Fibroblast of skin of scalp (primary cell): ENCODE results near the gene APIP. TPM values are rescaled to one million over a fixed set of nuclear protein-coding genes. Genes with fewer than 3 reads are reported as not detected.

ENCODE experiments used
- DNase-seq: peaks from one replicate; pipeline ENCODE4 v3.0.0-alpha.2; 2013
- polyA plus RNA-seq, 2 experiments: library from polyadenylated mRNA; unstranded; fragments of 120-200 nt; gene quantifications; one replicate each; pipeline ENCODE4 v1.2.1, GENCODE V29; 2013; ENCODE audit not compliant: insufficient read length in 2 of 2

Gene APIP
- 21.3 TPM for polyA plus RNA-seq (2013, experiment 1 of 2; ENCODE audit: insufficient read length)
- polyA plus RNA-seq (2013, experiment 2 of 2; ENCODE audit: insufficient read length): 19.8 TPM

GRCh38 chr11:34916015-34916842 is at the start of gene APIP, which contains the start of gene PDHX:
Gene APIP (minus strand): TSS chr11:34916379. CDS start chr11:34916284, 95 bp downstream.
Gene PDHX (plus strand): TSS chr11:34916618. CDS start chr11:34916656, 38 bp downstream.
- peak; percentile 99 for DNase-seq

GRCh38 chr11:34964610-34965331 is 48.6 kb upstream of the APIP start:
- DNase-seq: no peak

GRCh38 chr11:34963351-34963750 is 47.2 kb upstream of the APIP start:
- no peak for DNase-seq

GRCh38 chr11:34962034-34962433 is 45.9 kb upstream of the APIP start:
- DNase-seq: no peak

GRCh38 chr11:34960277-34960676 is 44.1 kb upstream of the APIP start:
- no peak for DNase-seq

GRCh38 chr11:34959770-34960169 is 43.6 kb upstream of the APIP start:
- no peak for DNase-seq

GRCh38 chr11:34957606-34958005 is 41.4 kb upstream of the APIP start:
- no peak for DNase-seq

GRCh38 chr11:34957206-34957605 is 41.0 kb upstream of the APIP start:
- no peak for DNase-seq

- no peak for DNase-seq
Observed at GRCh38 chr11:34953955-34954354, 37.8 kb upstream of the APIP start.

GRCh38 chr11:34948696-34949095 is 32.5 kb upstream of the APIP start:
- DNase-seq: peak; percentile 46

GRCh38 chr11:34944692-34945091 is 28.5 kb upstream of the APIP start:
- DNase-seq: no peak

- no peak for DNase-seq
Observed at GRCh38 chr11:34941688-34942087, 25.5 kb upstream of the APIP start.

GRCh38 chr11:34940026-34940677 is 24.0 kb upstream of the APIP start:
- DNase-seq: peak; percentile 82

- DNase-seq: no peak
Observed at GRCh38 chr11:34938611-34939010, 22.4 kb upstream of the APIP start.

GRCh38 chr11:34936945-34937629 is 20.9 kb upstream of the APIP start:
- no peak for DNase-seq

- no peak for DNase-seq
Observed at GRCh38 chr11:34929794-34930763, 13.9 kb upstream of the APIP start.

GRCh38 chr11:34928960-34929680 is 12.9 kb upstream of the APIP start:
- DNase-seq: no peak

- peak; percentile 11 for DNase-seq
Observed at GRCh38 chr11:34928268-34928959, 12.2 kb upstream of the APIP start.

GRCh38 chr11:34926831-34927132 is 10.6 kb upstream of the APIP start:
- DNase-seq: peak; percentile 78
